Body of pancreas (tissue), 4 donors: ENCODE data around the gene APBB1. TPM values are rescaled to one million over a fixed set of nuclear protein-coding genes. Genes with fewer than 3 reads are reported as not detected.
A peak's percentile ranks its signal among the peaks of the same experiment; 100 is the strongest.

Experiments
- ATAC-seq: fragments of 150-250 bp; one replicate; pipeline ENCODE4 v1.9.1; 2016
- DNase-seq, 4 donors: peaks; one replicate each; pipeline ENCODE4 v3.0.0-alpha.2; 2019
- H3K27ac ChIP-seq, 4 donors: fragments of 200-600 bp; sonication (generic); 1 replicate in 3 of 4; 2 replicates in 1 of 4; pipeline versions ENCODE4 v1.5.1 to v1.6.1; 2016 to 2019; ENCODE audit warnings: mild to moderate bottlenecking in 1 of 4, mixed read lengths in 1 of 4, moderate library complexity in 1 of 4
- H3K27me3 ChIP-seq, 2 donors: fragments of 200-600 bp; sonication (generic); one replicate each; pipeline ENCODE4 v1.6.0; 2016; ENCODE audit warnings: mild to moderate bottlenecking in 1 of 2
- H3K36me3 ChIP-seq, 2 donors: fragments of 200-600 bp; sonication (generic); replicated peaks in 1 of 2; 2 replicates each; pipeline ENCODE4 v1.5.1; 2016; ENCODE audit warnings: low read depth in 2 of 2; ENCODE audit not compliant: insufficient read depth in 1 of 2
- H3K4me1 ChIP-seq: fragments of 200-600 bp; sonication (generic); one replicate; pipeline ENCODE4 v1.6.0; 2016
- H3K4me3 ChIP-seq, 2 donors: fragments of 200-600 bp; sonication (generic); 1 replicate in 1 of 2; 2 replicates in 1 of 2; pipeline ENCODE4 v1.5.1; 2016 to 2019
- H3K9me3 ChIP-seq, 3 donors: fragments of 200-600 bp; sonication (generic); 1 replicate in 2 of 3; 2 replicates in 1 of 3; pipeline ENCODE4 v1.5.1; 2016
- CTCF ChIP-seq, 7 experiments: fragments of 450-650 bp in 4 of 7; fragments of 200-600 bp in 3 of 7; sonication (generic) in 3 of 7; IDR thresholded peaks; one replicate each; pipeline ENCODE4 v1.5.1; 2016 to 2019; ENCODE audit warnings: antibody characterized with exemption in 7 of 7
- POLR2A ChIP-seq, 3 donors: fragments of 450-650 bp; IDR thresholded peaks; one replicate each; pipeline ENCODE4 v1.6.1; 2016; ENCODE audit warnings: antibody characterized with exemption in 3 of 3, mild to moderate bottlenecking in 2 of 3
- WGBS, 2 donors: methylation state at CpG; one replicate each; pipeline ENCODE4 v1.1.5; 2017; 5-methylcytosine and 5-hydroxymethylcytosine counted together
- intact Hi-C: fragments of 100-400 bp; cut with DNase I; formaldehyde crosslinking; loops from one replicate; pipeline ENCODE4 v1.15.1; 2023
- total RNA-seq, 2 donors: library from RNA; depleted of rRNA; stranded (reverse); fragments of >200 nt; gene quantifications; one replicate each; pipeline ENCODE4 v1.1.0, GENCODE V29; 2016

APBB1 gene
- total RNA-seq, 2 donors from 2014 or later, result 25.4 to 48.5 TPM

GRCh38 chr11:6405052-6405667 is 13.7 kb downstream of the APBB1 start:
- Histone ChIP-seq H3K27me3 (no peaks in the 10 kb centered on the region), H3K9me3 (no peaks in the 10 kb centered on the region), H3K36me3 (no peaks in the 10 kb centered on the region), H3K4me1 (no peaks in the 10 kb centered on the region), H3K27ac (peak overlapping the region in 1 of 4 donors; percentile 46), H3K4me3 (no peak overlapping the region)
- WGBS, 2 donors, result 82 to 84% methylated on average over 5 to 13 of the region's 13 CpGs
- intact Hi-C loops, result no loop called here
- peak in 3 of 4 donors; percentile 57 to 74 (median 67) for DNase-seq
- TF ChIP-seq CTCF (IDR thresholded peaks at IDR 0.05), result no peak
- TF ChIP-seq POLR2A (IDR thresholded peaks at IDR 0.05), result no peak
- ATAC-seq, result peak; percentile 58

DNA sequence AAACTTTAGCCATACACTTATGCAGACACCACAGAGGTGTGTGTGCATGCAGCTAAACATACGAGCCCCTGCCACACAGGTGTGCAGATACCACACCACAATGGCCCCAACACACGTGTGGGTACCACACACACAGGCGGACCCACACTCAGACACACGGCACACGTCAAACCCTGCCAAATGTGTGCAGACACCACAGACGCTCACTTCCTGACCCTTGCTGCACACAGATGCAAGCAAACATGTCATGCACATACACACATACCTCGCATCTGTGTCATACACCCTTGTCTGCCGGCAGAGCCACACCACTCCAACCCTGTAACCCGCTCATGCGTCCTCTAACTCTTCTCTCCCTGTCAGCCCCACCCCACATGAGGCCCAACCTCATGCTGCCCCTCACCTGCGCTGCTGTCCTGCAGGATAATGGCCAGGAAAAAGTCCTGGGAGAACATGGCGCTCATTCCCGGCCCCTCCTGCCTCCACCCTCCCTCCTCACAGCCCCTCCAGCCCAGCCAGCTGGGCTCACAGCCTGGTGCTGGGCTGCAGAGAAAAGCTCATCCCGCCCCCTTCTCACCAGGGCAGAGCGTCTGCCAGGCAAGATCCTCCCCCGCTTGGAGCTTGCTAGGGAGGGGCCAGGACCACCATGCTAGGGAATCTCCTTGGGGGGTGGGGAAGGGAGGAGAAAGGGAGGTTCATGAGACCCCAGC is 14.4 kb downstream of the APBB1 start:
- H3K27ac ChIP-seq, result peak overlapping the region in 1 of 4 donors; percentile 46
- no peak overlapping the region for H3K4me3 ChIP-seq
- TF ChIP-seq POLR2A (IDR thresholded peaks at IDR 0.05), result no peak
- no peak for TF ChIP-seq CTCF (IDR thresholded peaks at IDR 0.05)

DNA sequence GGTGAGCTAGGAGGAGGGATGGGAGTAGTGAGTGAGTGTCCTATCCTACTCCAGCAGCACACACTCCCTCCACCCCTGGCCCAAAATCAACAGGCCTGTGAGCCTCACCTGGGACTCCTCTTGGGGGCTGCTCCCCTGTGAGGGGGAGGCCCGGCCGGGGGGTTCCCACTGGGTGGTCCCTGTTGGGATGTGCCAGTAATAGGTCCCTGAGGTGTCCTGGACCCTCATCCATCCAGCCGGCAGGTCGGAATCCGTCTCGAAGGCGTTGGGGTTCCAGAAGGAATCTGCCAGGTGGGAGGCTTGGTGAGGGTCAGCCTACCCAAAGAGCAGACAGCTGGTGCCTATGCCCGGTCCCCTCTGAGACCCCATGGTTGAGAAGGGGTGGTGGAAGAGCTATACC is 15.4 kb downstream of the APBB1 start:
- H3K27ac ChIP-seq, result no peak overlapping the region
- DNase-seq, result no peak
- no peak for ATAC-seq
- WGBS, 2 donors, result 67 to 76% methylated on average over 2 to 8 of the region's 8 CpGs
- no peak overlapping the region for H3K4me3 ChIP-seq
- H3K27me3 ChIP-seq, result no peaks in the 10 kb centered on the region
- TF ChIP-seq CTCF (IDR thresholded peaks at IDR 0.05), result no peak
- H3K36me3 ChIP-seq, result no peaks in the 10 kb centered on the region
- no peaks in the 10 kb centered on the region for H3K9me3 ChIP-seq
- H3K4me1 ChIP-seq, result no peaks in the 10 kb centered on the region
- intact Hi-C loops, result no loop called here

More for the DNA sequence above, 14.4 kb downstream of the APBB1 start:
- WGBS, 2 donors, result 77 to 89% methylated on average over 13 to 16 of the region's 16 CpGs
- ATAC-seq, result peak; percentile 30
- H3K36me3 ChIP-seq, result no peaks in the 10 kb centered on the region
- H3K27me3 ChIP-seq, result no peaks in the 10 kb centered on the region
- intact Hi-C loops, result no loop called here
- H3K4me1 ChIP-seq, result no peaks in the 10 kb centered on the region
- H3K9me3 ChIP-seq, result no peaks in the 10 kb centered on the region
- DNase-seq, result no peak

GRCh38 chr11:6402561-6402981 is 16.3 kb downstream of the APBB1 start:
- ATAC-seq (no peak), DNase-seq (no peak)
- H3K27ac ChIP-seq, result no peak overlapping the region
- H3K36me3 ChIP-seq, result no peaks in the 10 kb centered on the region
- WGBS, 2 donors, result 60 to 89% methylated on average over 7 of the region's 7 CpGs
- H3K27me3 ChIP-seq, result no peaks in the 10 kb centered on the region
- TF ChIP-seq POLR2A (IDR thresholded peaks at IDR 0.05) (no peak), CTCF (IDR thresholded peaks at IDR 0.05) (no peak)
- no peaks in the 10 kb centered on the region for H3K9me3 ChIP-seq
- no peak overlapping the region for H3K4me3 ChIP-seq
- intact Hi-C loops, result no loop called here
- no peaks in the 10 kb centered on the region for H3K4me1 ChIP-seq
